Upper lobe of left lung (tissue), 4 donors: ENCODE results near the gene LACTBL1.

ENCODE experiments used
- EP300 ChIP-seq, 4 donors: sonication (generic); formaldehyde crosslinking; IDR thresholded peaks; one replicate each; pipeline ENCODE4 v1.5.1; 2017; ENCODE audit warnings: antibody characterized with exemption in 4 of 4, control low read depth in 2 of 4
- POLR2A ChIP-seq, 4 donors: fragments of 450-650 bp; IDR thresholded peaks; one replicate each; pipeline ENCODE4 v1.5.1; 2016 to 2017; ENCODE audit warnings: antibody characterized with exemption in 4 of 4, mild to moderate bottlenecking in 2 of 4
- POLR2AphosphoS5 ChIP-seq, 2 donors: sonication (generic); formaldehyde crosslinking; IDR thresholded peaks; one replicate each; pipeline ENCODE4 v1.5.1; 2017; ENCODE audit warnings: antibody characterized with exemption in 2 of 2
- TF ChIP-seq, protein P1 (sequence below), 6 experiments: fragments of 450-650 bp in 4 of 6; fragments of 200-600 bp in 2 of 6; sonication (generic) in 2 of 6; IDR thresholded peaks; one replicate each; pipeline ENCODE4 v1.5.1; 2016 to 2019; ENCODE audit warnings: antibody characterized with exemption in 6 of 6

DNA sequence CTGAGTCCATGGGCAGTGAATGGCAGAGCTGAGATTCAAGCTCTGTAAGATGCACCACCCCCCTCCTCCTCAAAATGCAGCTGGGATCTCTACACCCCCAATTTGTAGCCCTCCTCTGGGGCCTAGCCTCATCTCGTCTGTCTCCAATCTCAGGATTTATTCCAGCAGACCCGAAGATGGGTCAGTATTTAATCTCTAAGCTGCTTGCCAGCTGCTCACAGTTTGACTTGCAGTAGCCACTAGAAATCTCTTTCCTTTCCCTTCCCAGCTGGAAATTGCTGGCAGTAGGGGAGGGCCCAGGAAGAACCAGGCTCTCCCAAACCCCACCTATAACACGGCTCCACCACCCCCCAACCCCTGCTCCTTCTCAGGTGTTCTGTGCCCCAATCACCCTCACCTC is 1.5 kb downstream of the LACTBL1 start:
- TF ChIP-seq POLR2A (IDR thresholded peaks at IDR 0.05) (no peak), EP300 (IDR thresholded peaks at IDR 0.05) (no peak), POLR2AphosphoS5 (IDR thresholded peaks at IDR 0.05) (no peak)
- TF ChIP-seq, protein P1, sequence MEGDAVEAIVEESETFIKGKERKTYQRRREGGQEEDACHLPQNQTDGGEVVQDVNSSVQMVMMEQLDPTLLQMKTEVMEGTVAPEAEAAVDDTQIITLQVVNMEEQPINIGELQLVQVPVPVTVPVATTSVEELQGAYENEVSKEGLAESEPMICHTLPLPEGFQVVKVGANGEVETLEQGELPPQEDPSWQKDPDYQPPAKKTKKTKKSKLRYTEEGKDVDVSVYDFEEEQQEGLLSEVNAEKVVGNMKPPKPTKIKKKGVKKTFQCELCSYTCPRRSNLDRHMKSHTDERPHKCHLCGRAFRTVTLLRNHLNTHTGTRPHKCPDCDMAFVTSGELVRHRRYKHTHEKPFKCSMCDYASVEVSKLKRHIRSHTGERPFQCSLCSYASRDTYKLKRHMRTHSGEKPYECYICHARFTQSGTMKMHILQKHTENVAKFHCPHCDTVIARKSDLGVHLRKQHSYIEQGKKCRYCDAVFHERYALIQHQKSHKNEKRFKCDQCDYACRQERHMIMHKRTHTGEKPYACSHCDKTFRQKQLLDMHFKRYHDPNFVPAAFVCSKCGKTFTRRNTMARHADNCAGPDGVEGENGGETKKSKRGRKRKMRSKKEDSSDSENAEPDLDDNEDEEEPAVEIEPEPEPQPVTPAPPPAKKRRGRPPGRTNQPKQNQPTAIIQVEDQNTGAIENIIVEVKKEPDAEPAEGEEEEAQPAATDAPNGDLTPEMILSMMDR (IDR thresholded peaks at IDR 0.05), result no peak
